HG02623 (cell line): Measurements from ENCODE around the gene TSPAN12.

ENCODE experiments used
- ATAC-seq: cut with Tn5 transposase; IDR thresholded peaks from one replicate; pipeline ENCODE4 v1.9.1; 2021; ENCODE audit warnings: moderate library complexity; ENCODE audit not compliant: unreplicated experiment

Gene TSPAN12

GRCh38 chr7:120843109-120843508 is 14.8 kb downstream of the TSPAN12 start:
- ATAC-seq: no peak

- no peak for ATAC-seq
Observed at GRCh38 chr7:120842121-120842621, 15.8 kb downstream of the TSPAN12 start.

- no peak for ATAC-seq
Observed at GRCh38 chr7:120841608-120842007, 16.3 kb downstream of the TSPAN12 start.

GRCh38 chr7:120838281-120838682 is 19.7 kb downstream of the TSPAN12 start:
- peak; percentile 66 for ATAC-seq

- peak; percentile 25 for ATAC-seq
Observed at GRCh38 chr7:120837599-120837998, 20.3 kb downstream of the TSPAN12 start.

GRCh38 chr7:120836556-120837115 is 21.3 kb downstream of the TSPAN12 start:
- no peak for ATAC-seq

- no peak for ATAC-seq
Observed at GRCh38 chr7:120834726-120835125, 23.2 kb downstream of the TSPAN12 start.

- ATAC-seq: no peak
Observed at GRCh38 chr7:120833546-120833945, 24.4 kb downstream of the TSPAN12 start.

- ATAC-seq: no peak
Observed at GRCh38 chr7:120832803-120833202, 25.1 kb downstream of the TSPAN12 start.

GRCh38 chr7:120831260-120831659 is 26.7 kb downstream of the TSPAN12 start:
- no peak for ATAC-seq

- ATAC-seq: no peak
Observed at GRCh38 chr7:120829487-120829886, 28.5 kb downstream of the TSPAN12 start.

GRCh38 chr7:120828528-120828927 is 29.4 kb downstream of the TSPAN12 start:
- ATAC-seq: no peak

GRCh38 chr7:120827371-120828118 is 30.4 kb downstream of the TSPAN12 start:
- ATAC-seq: no peak

- ATAC-seq: no peak
Observed at GRCh38 chr7:120825576-120825975, 32.4 kb downstream of the TSPAN12 start.

- ATAC-seq: no peak
Observed at GRCh38 chr7:120825152-120825551, 32.8 kb downstream of the TSPAN12 start.

- no peak for ATAC-seq
Observed at GRCh38 chr7:120819861-120820260, 38.1 kb downstream of the TSPAN12 start.

- no peak for ATAC-seq
Observed at GRCh38 chr7:120817851-120818250, 40.1 kb downstream of the TSPAN12 start.

GRCh38 chr7:120814253-120814939 is 43.5 kb downstream of the TSPAN12 start:
- ATAC-seq: no peak

GRCh38 chr7:120813546-120814252 is 44.2 kb downstream of the TSPAN12 start:
- no peak for ATAC-seq

GRCh38 chr7:120813089-120813488 is 44.9 kb downstream of the TSPAN12 start:
- no peak for ATAC-seq

GRCh38 chr7:120809260-120809659 is 48.7 kb downstream of the TSPAN12 start:
- no peak for ATAC-seq
